Activated T-cell treated with anti-CD3 and anti-CD28 coated beads for 4 hours (primary cell): ENCODE results near the gene SEMA4A.
A peak's percentile ranks its signal among the peaks of the same experiment; 100 is the strongest.
"Not testable (repeated sequence)": the region's sequence is repeated elsewhere in the genome, so short reads cannot be mapped to it uniquely, and the experiment has no call there.

Experiments
- DNase-seq: peaks from one replicate; pipeline ENCODE4 v3.0.0-alpha.2; 2020

The SEMA4A gene

GRCh38 chr1:156162430-156163037 lies 9.1 kb downstream of the SEMA4A start:
- no peak for DNase-seq

DNA sequence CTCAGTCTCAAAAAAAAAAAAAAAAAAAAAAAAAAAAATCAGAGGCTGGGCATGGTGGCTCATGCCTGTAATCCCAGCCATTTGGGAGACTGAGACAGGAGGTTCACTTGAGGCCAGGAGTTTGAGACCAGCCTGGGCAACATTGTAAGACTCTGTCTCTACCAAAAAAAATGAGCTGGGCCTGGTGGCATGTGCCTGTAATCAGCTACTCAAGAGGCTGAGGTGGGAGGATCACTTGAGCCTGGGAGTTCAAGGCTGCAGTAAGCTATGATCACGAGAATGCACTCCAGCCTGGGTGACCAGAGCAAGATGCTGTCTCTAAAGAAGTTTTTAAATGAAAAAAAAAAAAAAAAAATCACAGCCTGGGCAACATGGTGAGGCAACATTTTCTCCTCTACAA lies 10.3 kb downstream of the SEMA4A start:
- DNase-seq: no peak

DNA sequence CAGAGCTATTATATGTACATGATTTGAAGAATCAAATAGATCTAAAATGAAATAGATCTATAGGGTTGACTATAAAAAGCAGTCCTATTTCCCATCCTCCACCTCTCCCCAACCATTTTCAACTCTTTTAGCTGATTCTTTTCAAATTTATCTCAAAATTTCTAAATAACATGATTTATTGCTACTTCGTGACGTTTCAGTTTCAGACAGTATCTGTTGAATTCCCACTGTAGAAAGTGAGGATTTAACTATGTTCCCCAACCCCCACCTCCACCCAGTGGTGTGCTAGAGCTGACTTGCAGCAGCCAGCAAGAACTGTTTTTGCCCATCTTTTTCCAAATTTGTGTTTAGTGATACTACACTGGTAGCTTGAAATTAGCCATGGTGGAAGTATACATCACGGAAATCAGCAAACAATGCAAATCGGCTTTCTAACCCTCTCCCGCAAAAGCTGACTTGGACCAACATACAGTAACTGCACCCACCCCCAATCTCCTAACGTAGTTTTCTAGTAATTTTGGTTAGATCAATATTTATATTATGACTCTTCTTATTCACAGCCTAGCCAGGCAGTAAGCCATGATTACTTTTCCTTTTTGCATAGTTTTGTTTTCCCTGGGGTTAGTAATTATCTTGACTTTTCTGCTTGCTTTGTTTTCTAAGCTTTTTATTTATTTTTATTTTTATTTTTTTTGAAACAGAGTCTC lies 10.9 kb downstream of the SEMA4A start:
- DNase-seq: no peak

DNA sequence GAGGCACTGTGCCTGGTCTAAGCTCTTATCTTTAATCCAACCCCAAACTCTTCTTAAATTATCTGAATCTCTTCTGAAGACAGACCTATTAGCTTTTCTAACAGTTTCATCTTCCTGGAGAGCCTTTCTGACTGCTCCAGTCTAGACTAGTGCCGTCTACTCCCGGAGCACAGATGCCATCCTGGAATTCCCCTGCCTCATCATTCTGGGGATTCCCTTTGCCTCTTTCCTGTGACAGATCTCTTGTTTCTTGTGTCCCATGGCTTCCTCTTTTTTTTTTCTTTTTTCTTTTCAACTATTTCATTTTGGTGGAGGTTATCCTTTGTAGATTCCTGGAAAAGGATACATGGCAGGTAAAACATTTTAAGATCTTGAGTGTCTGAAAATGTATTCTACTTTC lies 11.7 kb downstream of the SEMA4A start:
- no peak for DNase-seq

- DNase-seq: no peak
Measured at GRCh38 chr1:156167536-156167935, 14.2 kb downstream of the SEMA4A start.

- DNase-seq: no peak
Measured at GRCh38 chr1:156172696-156173470, 19.5 kb downstream of the SEMA4A start.

DNA sequence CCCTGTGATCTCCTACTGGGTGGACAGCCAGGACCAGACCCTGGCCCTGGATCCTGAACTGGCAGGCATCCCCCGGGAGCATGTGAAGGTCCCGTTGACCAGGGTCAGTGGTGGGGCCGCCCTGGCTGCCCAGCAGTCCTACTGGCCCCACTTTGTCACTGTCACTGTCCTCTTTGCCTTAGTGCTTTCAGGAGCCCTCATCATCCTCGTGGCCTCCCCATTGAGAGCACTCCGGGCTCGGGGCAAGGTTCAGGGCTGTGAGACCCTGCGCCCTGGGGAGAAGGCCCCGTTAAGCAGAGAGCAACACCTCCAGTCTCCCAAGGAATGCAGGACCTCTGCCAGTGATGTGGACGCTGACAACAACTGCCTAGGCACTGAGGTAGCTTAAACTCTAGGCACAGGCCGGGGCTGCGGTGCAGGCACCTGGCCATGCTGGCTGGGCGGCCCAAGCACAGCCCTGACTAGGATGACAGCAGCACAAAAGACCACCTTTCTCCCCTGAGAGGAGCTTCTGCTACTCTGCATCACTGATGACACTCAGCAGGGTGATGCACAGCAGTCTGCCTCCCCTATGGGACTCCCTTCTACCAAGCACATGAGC lies 23.3 kb downstream of the SEMA4A start:
- no peak for DNase-seq

DNA sequence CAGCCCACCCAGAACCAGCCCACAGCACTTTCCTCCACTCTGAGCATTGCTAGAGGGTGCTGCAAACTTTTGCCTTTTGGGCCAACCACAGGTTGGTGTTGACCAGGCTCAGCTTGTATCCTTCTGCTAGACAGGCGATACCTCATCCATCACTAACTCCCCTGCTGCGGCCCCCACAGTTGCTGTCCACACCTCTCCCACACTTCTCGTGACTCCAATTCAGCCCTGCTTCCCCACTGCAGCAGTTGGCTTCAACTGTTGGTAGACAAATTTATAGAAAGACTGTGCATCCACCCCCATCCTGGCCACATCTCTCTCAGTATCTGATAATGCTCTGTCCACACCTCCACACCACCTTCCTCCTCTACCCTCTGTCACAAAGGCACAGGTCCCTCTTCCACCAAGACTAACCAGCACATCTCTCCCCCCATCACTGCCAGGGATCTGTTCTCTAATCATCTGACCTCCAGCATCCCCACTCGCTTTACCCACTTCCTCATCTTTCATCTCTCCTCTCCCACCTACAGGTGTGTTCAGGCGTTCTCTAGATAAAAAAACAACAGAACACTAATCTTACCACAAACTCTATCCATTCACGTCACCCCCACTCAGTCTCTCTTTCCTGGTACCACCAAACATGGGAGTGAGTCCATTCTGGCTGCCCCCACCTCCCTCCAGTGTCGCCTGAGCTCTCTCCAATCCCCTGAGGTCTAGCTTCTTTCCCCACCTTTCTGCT lies 24.7 kb downstream of the SEMA4A start:
- no peak for DNase-seq

GRCh38 chr1:156180471-156180870 lies 27.1 kb downstream of the SEMA4A start:
- no peak for DNase-seq

DNA sequence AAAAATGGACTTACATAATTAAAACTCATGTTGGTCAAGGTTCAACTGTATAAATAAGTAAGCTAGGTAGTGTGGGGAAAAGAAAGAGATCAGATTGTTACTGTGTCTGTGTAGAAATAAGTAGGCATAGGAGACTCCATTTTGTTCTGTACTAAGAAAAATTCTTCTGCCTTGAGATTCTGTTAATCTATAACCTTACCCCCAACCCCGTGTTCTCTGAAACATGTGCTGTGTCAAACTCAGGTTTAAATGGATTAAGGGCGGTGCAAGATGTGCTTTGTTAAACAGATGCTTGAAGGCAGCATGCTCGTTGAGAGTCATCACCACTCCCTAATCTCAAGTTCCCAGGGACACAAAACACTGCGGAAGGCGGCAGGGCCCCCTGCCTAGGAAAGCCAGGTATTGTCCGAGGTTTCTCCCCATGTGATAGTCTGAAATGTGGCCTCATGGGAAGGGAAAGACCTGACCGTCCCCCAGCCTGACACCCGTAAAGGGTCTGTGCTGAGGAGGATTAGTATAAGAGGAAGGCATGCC lies 28.1 kb downstream of the SEMA4A start:
- DNase-seq: not testable (repeated sequence)

- not testable (repeated sequence) for DNase-seq
Measured at GRCh38 chr1:156182010-156182779, 28.8 kb downstream of the SEMA4A start.

DNA sequence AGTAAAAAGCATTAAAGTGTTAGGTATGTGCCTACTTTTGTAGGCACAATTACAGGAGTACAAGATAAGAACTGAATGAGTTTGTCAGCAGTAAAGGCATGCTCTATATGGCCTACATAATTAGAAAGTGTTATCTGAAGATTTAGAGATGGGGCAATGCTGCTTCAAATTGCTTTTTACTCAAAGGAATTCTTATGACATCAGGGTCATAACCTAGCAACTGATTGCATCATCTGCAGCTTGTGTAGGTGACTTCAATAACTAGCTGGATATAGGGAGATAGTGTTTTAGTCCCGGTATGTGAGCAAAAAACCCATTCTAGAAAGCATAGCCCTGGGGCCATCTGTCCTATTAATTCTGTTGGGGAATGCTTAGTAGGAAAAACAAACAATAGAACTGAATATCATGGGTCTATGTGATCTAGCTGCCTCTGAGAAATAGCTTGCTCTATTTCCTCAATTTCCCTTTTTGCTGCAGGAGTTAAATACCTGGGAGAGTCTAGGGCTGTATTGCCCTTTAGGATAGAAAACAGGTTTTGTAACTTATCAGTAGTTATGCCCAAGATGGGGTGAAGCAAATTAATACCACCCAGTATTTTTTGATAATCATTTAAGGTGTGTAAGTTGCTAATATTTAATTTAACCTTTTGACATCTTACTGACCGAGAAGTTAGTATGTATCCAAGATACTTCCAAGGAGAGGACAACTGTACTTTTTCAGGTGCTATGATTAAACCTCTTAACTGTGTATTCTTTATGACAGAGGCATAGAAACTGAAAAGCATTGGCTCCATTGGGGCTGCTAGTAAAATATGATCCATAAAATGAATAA lies 33.2 kb downstream of the SEMA4A start:
- DNase-seq: not testable (repeated sequence)

DNA sequence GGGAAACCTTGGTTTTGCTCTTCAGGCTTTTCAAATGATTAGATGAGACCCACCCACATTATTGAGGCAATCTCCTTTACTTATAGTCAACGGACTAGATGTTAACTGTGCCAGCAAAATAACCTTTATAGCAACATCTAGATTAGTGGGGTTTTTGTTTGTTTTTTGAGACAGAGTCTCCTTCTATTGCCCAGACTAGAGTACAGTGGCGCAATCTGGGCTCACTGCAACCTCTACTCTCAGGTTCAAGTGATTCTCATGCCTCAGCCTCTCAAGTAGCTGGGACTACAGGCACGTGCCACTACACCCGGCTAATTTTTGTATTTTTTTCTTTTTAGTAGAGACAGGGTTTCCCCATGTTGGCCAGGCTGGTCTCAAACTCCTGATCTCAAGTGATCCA lies 36.9 kb downstream of the SEMA4A start:
- DNase-seq: not testable (repeated sequence)

- DNase-seq: no peak
Measured at GRCh38 chr1:156191292-156191964, 38.0 kb downstream of the SEMA4A start.

DNA sequence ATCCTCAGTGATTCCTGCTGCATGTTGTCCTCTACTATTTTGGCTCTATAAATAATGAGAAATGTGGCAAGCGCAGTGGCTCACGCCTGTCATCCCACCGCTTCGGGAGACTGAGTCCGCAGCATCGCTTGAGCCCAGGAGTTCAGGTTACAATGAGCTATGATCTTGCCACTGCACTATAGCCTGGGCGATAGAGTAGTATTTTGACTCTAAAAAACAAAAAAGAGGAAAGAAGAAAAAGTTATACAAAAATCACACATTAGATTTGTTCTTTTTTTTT lies 39.8 kb downstream of the SEMA4A start:
- no peak for DNase-seq

DNA sequence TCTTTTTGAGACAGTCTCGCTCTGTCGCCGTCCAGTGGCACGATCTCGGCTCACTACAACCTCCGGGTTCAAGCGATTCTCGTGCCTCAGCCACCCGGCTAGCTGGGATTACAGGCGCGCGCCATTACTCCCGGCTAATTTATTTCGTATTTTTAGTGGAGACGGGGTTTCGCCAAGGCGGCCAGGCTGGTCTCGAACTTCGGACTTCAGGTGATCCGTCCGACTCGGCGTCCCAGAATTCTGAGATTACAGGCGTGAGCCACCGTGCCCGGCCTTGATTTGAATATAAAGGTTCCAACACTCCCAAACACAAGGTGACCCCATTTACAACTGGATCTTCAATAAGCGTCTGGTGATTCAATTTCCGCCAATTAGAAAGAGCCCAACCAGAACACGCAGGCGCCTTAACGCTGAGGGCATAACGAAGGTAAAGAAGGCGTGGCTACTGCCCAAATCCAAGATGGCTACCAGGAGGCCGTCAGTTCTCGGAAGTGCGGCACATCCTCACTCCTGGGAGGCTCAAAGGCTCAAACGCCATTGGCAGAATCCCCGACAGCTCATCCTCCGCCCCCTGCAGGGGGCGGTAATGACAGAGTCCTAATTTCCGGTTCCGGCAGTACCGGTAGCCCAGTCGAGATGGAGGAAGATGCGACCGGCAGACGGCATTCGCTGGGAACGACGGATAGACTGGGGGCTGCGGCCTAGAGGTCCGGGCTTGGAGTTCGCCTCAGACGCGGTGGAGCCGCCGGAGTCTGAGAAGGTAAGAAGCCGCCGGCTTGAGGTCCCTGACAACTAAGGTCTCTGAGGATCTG lies 40.3 kb downstream of the SEMA4A start, which contains the start of gene SLC25A44:
TSS of gene SLC25A44 (plus strand) at position 617 of the 812 bp plus-strand sequence. CDS start 5,744 bp downstream, outside the sequence.
- DNase-seq: peak; percentile 92

GRCh38 chr1:156194300-156194652 lies 40.9 kb downstream of the SEMA4A start:
- DNase-seq: no peak

DNA sequence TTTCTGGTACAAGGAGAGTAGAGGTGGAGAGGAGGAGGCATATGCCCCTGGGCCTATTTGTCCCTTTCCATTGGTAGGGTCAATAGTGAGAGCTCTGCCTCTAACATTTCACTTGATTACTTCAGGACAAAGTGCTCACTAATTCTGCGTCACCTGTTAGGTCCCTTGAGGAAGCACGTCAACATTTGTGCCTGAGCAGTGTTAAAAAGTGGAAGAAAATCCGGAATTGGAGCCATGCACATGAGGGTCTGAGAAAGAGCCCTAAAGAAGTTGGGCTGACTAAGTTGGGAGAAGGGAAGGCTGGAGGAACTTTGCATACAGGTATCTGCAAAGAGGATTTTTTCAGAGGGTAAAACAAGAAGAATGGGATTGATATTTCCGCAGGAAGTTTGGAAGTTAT lies 42.5 kb downstream of the SEMA4A start:
- no peak for DNase-seq

DNA sequence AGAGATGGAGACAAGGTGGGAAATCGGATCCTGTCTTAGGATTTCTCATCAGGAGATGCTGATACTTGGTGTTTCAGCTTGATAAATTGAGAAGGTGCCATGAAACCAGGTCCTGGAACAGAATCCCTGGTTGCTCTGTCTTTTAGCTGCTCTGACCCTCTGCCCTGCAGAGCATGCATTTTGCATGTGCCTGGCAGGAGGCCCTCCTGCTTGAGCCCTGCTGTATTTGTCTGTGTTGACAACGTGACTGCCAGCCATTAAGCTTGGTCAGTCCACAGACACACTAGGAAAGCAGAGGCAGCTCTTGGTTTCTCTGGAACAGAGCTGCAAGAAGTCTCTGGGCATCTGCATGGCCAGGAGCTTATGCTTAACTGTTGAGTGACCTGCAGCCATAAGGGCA lies 43.1 kb downstream of the SEMA4A start:
- DNase-seq: no peak
